Rectal smooth muscle tissue (tissue), 1 donor: ENCODE data around the gene WWOX.
"Not testable (repeated sequence)": the region's sequence is repeated elsewhere in the genome, so short reads cannot be mapped to it uniquely, and the experiment has no call there.

Source experiments
- H3K27ac ChIP-seq: one replicate; pipeline ENCODE4 v1.7.0; 2013; ENCODE audit warnings: low read depth, low read length, inconsistent platforms
- H3K27me3 ChIP-seq: one replicate; pipeline ENCODE4 v1.7.0; 2013; ENCODE audit warnings: low read length; ENCODE audit not compliant: control insufficient read depth, insufficient read depth
- H3K36me3 ChIP-seq: one replicate; pipeline ENCODE4 v1.7.0; 2013; ENCODE audit warnings: low read length; ENCODE audit not compliant: control insufficient read depth, insufficient read depth
- H3K4me1 ChIP-seq: one replicate; pipeline ENCODE4 v1.7.0; 2013; ENCODE audit warnings: low read length; ENCODE audit not compliant: control insufficient read depth, insufficient read depth
- H3K4me3 ChIP-seq: one replicate; pipeline ENCODE4 v1.7.0; 2013; ENCODE audit warnings: low read length
- H3K9ac ChIP-seq: one replicate; pipeline ENCODE4 v1.7.0; 2013; ENCODE audit warnings: low read length

WWOX gene

GRCh38 chr16:78689536-78689935 is 590.1 kb downstream of the WWOX start:
- H3K27ac ChIP-seq: no peak overlapping the region

DNA sequence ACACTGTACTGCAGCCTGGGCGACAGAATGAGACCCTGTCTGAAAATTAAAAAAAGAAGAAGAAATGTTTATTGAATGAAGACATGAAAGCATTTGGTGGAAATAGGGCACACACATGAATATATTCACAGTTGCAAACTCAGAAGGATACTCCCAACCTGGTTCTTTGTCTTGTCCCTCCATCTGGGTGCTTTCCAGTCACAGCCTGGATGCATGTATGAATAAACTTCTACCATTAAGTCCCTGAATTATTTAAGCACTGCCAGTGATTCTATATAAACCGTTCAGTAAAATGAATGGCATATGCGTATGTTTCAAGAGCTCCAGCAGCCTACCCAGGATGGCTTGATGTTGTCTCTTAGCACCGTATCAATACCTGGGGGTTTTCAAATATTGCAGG is 591.1 kb downstream of the WWOX start:
- Histone ChIP-seq H3K27me3 (no peaks in the 10 kb centered on the region), H3K4me3 (no peak overlapping the region), H3K36me3 (no peaks in the 10 kb centered on the region), H3K9ac (no peak overlapping the region), H3K27ac (no peak overlapping the region), H3K4me1 (no peaks in the 10 kb centered on the region)

More at GRCh38 chr16:78689536-78689935, 590.1 kb downstream of the WWOX start:
- Histone ChIP-seq H3K36me3 (no peaks in the 10 kb centered on the region), H3K27me3 (no peaks in the 10 kb centered on the region), H3K9ac (no peak overlapping the region), H3K4me3 (no peak overlapping the region), H3K4me1 (no peaks in the 10 kb centered on the region)

GRCh38 chr16:78691746-78692145 is 592.3 kb downstream of the WWOX start:
- H3K27me3 ChIP-seq, H3K4me1 ChIP-seq, H3K9ac ChIP-seq, H3K36me3 ChIP-seq, H3K27ac ChIP-seq, H3K4me3 ChIP-seq: not testable (repeated sequence)

DNA sequence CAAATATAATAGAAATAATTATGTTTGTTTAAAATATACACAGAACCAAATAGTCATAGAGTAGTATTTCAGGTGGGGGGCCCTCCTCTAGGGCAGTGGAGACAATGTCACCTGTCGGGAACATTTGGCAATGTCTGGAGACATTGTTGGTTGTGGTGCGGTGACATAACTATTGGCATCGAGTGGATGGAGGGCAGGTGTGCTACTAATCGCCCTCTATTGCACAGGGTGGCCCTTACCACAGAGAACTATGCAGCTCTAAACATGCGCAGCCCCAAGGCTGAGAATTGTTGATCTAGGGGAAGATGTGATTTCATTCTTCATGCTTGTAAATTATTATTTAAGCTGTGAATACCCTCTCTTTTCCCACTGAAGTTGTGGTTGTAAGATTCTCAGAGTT is 594.0 kb downstream of the WWOX start:
- H3K4me1 ChIP-seq: no peaks in the 10 kb centered on the region
- H3K36me3 ChIP-seq: no peaks in the 10 kb centered on the region

GRCh38 chr16:78694414-78694813 is 595.0 kb downstream of the WWOX start:
- H3K4me3 ChIP-seq: no peak overlapping the region
- H3K9ac ChIP-seq: no peak overlapping the region
- H3K4me1 ChIP-seq: no peaks in the 10 kb centered on the region
- no peaks in the 10 kb centered on the region for H3K27me3 ChIP-seq
- H3K36me3 ChIP-seq: no peaks in the 10 kb centered on the region
- no peak overlapping the region for H3K27ac ChIP-seq

More for the DNA sequence above, 594.0 kb downstream of the WWOX start:
- Histone ChIP-seq H3K27ac (no peak overlapping the region), H3K27me3 (no peaks in the 10 kb centered on the region), H3K9ac (no peak overlapping the region), H3K4me3 (no peak overlapping the region)

- no peaks in the 10 kb centered on the region for H3K36me3 ChIP-seq
- H3K9ac ChIP-seq: no peak overlapping the region
- no peak overlapping the region for H3K4me3 ChIP-seq
- H3K27ac ChIP-seq: no peak overlapping the region
- H3K27me3 ChIP-seq: no peaks in the 10 kb centered on the region
- no peaks in the 10 kb centered on the region for H3K4me1 ChIP-seq
Observed at GRCh38 chr16:78695391-78695790, 595.9 kb downstream of the WWOX start.

- H3K27me3 ChIP-seq: no peaks in the 10 kb centered on the region
- H3K9ac ChIP-seq: no peak overlapping the region
- no peaks in the 10 kb centered on the region for H3K36me3 ChIP-seq
- H3K4me3 ChIP-seq: no peak overlapping the region
- no peaks in the 10 kb centered on the region for H3K4me1 ChIP-seq
- no peak overlapping the region for H3K27ac ChIP-seq
Observed at GRCh38 chr16:78696797-78697196, 597.3 kb downstream of the WWOX start.

DNA sequence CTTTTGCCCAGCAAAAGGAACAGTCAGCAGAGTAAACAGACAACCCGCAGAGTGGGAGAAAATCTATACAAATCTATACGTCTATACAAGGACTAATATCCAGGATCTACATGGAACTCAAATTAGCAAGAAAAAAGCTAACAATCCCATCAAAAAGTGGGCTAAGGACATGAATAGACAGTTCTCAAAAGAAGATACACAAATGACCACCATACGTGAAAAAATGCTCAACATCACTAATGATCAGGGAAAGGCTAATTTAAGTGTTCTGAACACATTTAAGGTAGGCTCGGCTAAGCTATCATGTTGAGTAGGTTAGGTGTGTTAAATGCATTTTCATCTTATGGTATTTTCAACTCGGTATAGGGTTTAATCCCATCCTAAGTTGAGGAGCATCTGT is 598.0 kb downstream of the WWOX start:
- no peaks in the 10 kb centered on the region for H3K4me1 ChIP-seq
- no peaks in the 10 kb centered on the region for H3K27me3 ChIP-seq
- H3K4me3 ChIP-seq: no peak overlapping the region
- H3K27ac ChIP-seq: no peak overlapping the region
- no peak overlapping the region for H3K9ac ChIP-seq
- H3K36me3 ChIP-seq: no peaks in the 10 kb centered on the region

DNA sequence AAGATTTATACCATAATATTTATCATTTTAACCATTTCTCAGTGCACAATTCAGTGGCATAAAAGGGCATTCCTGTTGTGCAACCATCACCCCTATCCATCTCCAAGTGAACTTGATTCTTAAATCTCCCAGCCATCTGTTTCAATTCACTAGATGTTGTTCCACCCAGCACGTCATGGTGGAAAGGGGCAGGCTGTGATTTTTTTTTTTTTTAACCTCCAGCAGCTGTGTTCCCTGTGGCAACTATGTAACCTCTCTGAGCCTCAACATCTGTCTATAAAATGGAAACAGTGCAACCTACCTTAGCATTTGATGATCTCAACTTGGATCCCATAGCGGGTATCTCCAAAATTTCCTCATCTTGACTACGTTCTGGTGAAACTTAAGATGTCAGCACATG is 604.5 kb downstream of the WWOX start:
- Histone ChIP-seq H3K27ac (no peak overlapping the region), H3K36me3 (no peaks in the 10 kb centered on the region), H3K4me3 (no peak overlapping the region), H3K4me1 (no peaks in the 10 kb centered on the region), H3K27me3 (no peaks in the 10 kb centered on the region), H3K9ac (no peak overlapping the region)

GRCh38 chr16:78704416-78704815 is 605.0 kb downstream of the WWOX start:
- Histone ChIP-seq H3K36me3 (no peaks in the 10 kb centered on the region), H3K4me3 (no peak overlapping the region), H3K27ac (no peak overlapping the region), H3K27me3 (no peaks in the 10 kb centered on the region), H3K4me1 (no peaks in the 10 kb centered on the region), H3K9ac (no peak overlapping the region)

- no peak overlapping the region for H3K9ac ChIP-seq
- H3K27me3 ChIP-seq: no peaks in the 10 kb centered on the region
- H3K4me1 ChIP-seq: no peaks in the 10 kb centered on the region
- H3K4me3 ChIP-seq: no peak overlapping the region
- no peak overlapping the region for H3K27ac ChIP-seq
- H3K36me3 ChIP-seq: no peaks in the 10 kb centered on the region
Observed at GRCh38 chr16:78705694-78706093, 606.2 kb downstream of the WWOX start.

- no peak overlapping the region for H3K4me3 ChIP-seq
- no peaks in the 10 kb centered on the region for H3K36me3 ChIP-seq
- H3K27me3 ChIP-seq: no peaks in the 10 kb centered on the region
- no peak overlapping the region for H3K9ac ChIP-seq
- no peaks in the 10 kb centered on the region for H3K4me1 ChIP-seq
- no peak overlapping the region for H3K27ac ChIP-seq
Observed at GRCh38 chr16:78706637-78707036, 607.2 kb downstream of the WWOX start.

DNA sequence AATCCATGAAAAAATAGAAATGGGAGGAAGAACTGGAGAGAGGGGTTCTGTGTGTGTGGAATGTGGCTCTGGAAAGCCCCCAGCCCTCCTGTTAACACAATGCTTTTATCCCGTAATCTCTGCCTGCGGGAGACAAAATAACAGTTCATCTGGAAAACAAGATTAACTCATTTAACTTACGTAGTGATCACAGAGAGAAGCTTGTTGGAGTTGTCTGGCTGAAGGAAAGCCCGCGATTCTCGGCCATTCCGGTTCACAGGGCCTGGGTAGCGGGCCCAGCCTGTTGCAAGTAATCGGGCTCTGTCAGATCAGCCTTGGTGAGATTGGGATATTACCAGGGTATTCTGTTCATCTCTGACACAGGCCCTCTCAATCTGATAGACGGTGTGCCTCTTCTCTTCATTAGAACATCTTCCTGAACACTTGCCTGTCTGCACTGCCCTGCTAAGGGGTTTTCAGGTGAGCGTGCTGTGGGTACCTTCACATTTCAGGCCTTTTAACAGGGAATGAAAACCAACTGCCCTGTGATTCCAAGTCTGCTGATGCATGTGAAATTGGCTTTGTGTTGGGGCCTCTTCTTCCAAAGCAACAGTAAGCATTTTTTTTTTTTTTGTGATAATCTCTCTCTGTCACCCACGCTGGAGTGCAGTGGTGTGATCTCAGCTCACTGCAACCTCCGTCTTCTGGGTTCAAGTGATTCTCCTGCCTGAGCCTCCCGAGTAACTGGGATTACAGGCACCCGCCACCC is 609.9 kb downstream of the WWOX start:
- H3K27me3 ChIP-seq: no peaks in the 10 kb centered on the region
- H3K4me1 ChIP-seq: no peaks in the 10 kb centered on the region
- no peak overlapping the region for H3K4me3 ChIP-seq
- H3K9ac ChIP-seq: no peak overlapping the region
- no peaks in the 10 kb centered on the region for H3K36me3 ChIP-seq
- H3K27ac ChIP-seq: no peak overlapping the region
